Measurements from ENCODE around the gene LSP1.

GRCh38 chr11:1936781-1937615, 84.1 kb downstream of the LSP1 start:
- TF ChIP-seq CTCF (IDR thresholded peaks at IDR 0.05), result no peak
- TF ChIP-seq POLR2AphosphoS5 (IDR thresholded peaks at IDR 0.05; ENCODE audit: low read depth, low read length), result no peak
- TF ChIP-seq REST (IDR thresholded peaks at IDR 0.05; ENCODE audit: insufficient read depth in 1 of 2, low read depth in 2 of 2, low read length in 1 of 2), result no peak
- no peak for TF ChIP-seq SIN3A (IDR thresholded peaks at IDR 0.05; ENCODE audit: borderline replicate concordance, insufficient read depth, low read depth, low read length)
- TF ChIP-seq TCF7L2 (IDR thresholded peaks at IDR 0.05; ENCODE audit: low read depth, low read length), result no peak

All from Panc1 (cell line).